Ectodermal cell (in vitro differentiated cells): ENCODE measurements around the gene CNIH2.

Experiments
- H3K27ac ChIP-seq: 2 replicates; pipeline ENCODE4 v1.7.0; 2013; ENCODE audit warnings: mild to moderate bottlenecking, low read depth, low read length; ENCODE audit not compliant: insufficient read depth, poor library complexity, severe bottlenecking
- H3K27me3 ChIP-seq: 2 replicates; pipeline ENCODE4 v1.7.0; 2013; ENCODE audit warnings: mild to moderate bottlenecking, low read length; ENCODE audit not compliant: insufficient read depth, control insufficient read depth, poor library complexity, severe bottlenecking
- H3K36me3 ChIP-seq: one replicate; pipeline ENCODE4 v1.7.0; 2013; ENCODE audit warnings: low read length; ENCODE audit not compliant: control insufficient read depth, insufficient read depth
- H3K4me1 ChIP-seq: one replicate; pipeline ENCODE4 v1.7.0; 2013; ENCODE audit warnings: low read length; ENCODE audit not compliant: control insufficient read depth, insufficient read depth
- H3K4me3 ChIP-seq: 2 replicates; pipeline ENCODE4 v1.7.0; 2013; ENCODE audit warnings: low read depth, low read length, control low read depth; ENCODE audit not compliant: insufficient read depth
- H3K9me3 ChIP-seq: 2 replicates; pipeline ENCODE4 v1.7.0; 2013; ENCODE audit warnings: mild to moderate bottlenecking, low read length, moderate library complexity; ENCODE audit not compliant: control insufficient read depth
- WGBS, 2 experiments: methylation state at CpG; one replicate each; pipeline ENCODE4 v1.1.7; 2013; ENCODE audit warnings: missing lambda C conversion rate in 2 of 2; 5-methylcytosine and 5-hydroxymethylcytosine counted together

CNIH2 gene

GRCh38 chr11:66265531-66266377 is 12.2 kb upstream of the CNIH2 start:
- Histone ChIP-seq H3K27ac (no peak overlapping the region), H3K4me1 (no peaks in the 10 kb centered on the region)
- WGBS, 2 experiments: 97% methylated on average over 26 of the region's 26 CpGs

DNA sequence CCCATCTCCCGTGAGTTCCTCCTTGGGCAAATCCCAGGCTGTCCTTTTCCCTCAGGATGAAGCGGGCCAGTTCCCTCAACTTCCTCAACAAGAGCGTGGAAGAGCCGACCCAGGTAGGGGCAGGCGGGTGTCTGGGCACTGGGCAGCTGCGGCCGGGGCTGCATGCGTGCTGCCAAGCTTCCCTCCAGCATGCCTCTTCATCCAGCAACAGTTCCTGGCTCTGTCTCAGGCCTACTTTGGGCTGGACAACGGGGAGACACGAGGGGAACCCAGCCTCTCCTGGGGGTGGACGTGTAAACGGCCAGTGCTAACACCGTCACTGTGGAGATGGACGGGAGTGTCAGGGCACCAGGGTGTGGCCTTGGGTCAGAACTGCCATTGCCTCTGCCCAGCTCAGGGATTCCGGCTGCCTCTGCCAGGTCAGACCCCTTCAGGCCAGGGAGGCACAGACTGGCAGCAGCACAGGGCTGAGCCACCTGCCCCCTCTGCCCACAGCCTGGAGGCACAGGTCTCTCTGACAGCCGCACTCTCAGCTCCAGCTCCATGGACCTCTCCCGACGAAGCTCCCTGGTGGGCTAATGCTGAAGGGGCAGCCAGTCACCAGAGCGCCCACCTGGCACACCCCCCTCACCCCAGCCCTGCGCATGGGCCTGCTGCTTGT is 11.5 kb upstream of the CNIH2 start:
- Histone ChIP-seq H3K27me3 (no peaks in the 10 kb centered on the region), H3K27ac (no peak overlapping the region), H3K4me3 (peak overlapping the region; percentile 98), H3K4me1 (no peaks in the 10 kb centered on the region), H3K9me3 (no peaks in the 10 kb centered on the region), H3K36me3 (peaks cover 24% of the 10 kb centered on the region)
- 92 to 94% methylated on average over 20 of the region's 20 CpGs for WGBS, 2 experiments

More at GRCh38 chr11:66265531-66266377, 12.2 kb upstream of the CNIH2 start:
- Histone ChIP-seq H3K4me3 (no peak overlapping the region), H3K36me3 (peaks cover 31% of the 10 kb centered on the region), H3K27me3 (no peaks in the 10 kb centered on the region), H3K9me3 (no peaks in the 10 kb centered on the region)

GRCh38 chr11:66267039-66267378 is 11.0 kb upstream of the CNIH2 start:
- Histone ChIP-seq H3K9me3 (no peaks in the 10 kb centered on the region), H3K27ac (no peak overlapping the region), H3K4me3 (peak overlapping the region; percentile 98), H3K4me1 (no peaks in the 10 kb centered on the region), H3K27me3 (no peaks in the 10 kb centered on the region), H3K36me3 (peaks cover 26% of the 10 kb centered on the region)
- 29 to 30% methylated on average over 13 of the region's 13 CpGs for WGBS, 2 experiments

GRCh38 chr11:66267379-66268243 is 10.4 kb upstream of the CNIH2 start:
- H3K9me3 ChIP-seq: no peaks in the 10 kb centered on the region
- H3K36me3 ChIP-seq: peaks cover 31% of the 10 kb centered on the region
- WGBS, 2 experiments: 1 to 2% methylated on average over 61 of the region's 61 CpGs
- no peaks in the 10 kb centered on the region for H3K27me3 ChIP-seq
- H3K4me3 ChIP-seq: peak overlapping the region; percentile 98
- H3K27ac ChIP-seq: peak overlapping the region; percentile 64
- H3K4me1 ChIP-seq: no peaks in the 10 kb centered on the region

DNA sequence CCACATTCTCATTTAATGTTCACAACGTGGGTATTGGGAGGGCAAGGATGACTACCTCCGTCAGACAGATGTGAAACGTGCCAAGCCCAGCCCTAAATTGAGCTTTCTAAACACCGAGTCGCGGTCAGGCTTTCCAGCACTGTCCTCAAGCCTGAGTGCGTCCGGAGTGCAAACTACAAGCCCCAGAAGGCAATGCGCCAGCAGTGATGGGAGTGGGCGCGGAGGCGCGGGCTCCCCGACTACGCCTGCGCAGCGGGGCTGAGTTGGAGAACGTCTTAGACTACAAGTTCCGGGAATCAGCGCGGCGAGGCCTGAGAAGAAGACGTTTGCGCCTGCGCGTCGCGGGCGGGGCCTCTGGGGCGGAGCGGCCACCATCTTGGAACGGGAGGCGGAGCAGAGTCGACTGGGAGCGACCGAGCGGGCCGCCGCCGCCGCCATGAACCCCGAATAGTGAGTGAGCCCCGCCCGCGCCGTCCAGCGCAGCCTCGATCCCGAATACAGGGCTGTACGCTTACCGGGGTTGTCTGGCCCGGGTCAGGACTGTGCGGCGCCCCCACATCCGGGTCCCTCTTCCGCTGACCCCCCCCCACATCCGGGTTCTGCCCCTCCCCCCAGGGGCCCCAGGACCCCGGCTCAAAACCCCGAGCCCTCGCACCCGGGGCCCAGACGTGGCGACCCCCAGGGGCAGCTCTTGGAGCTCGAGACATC is 9.6 kb upstream of the CNIH2 start, which contains the start of gene RAB1B:
Gene RAB1B, plus strand, starts transcription at position 396 of the 708 bp plus-strand sequence. Its CDS starts 41 bp downstream, at position 437.
- 0% methylated on average over 63 to 64 of the region's 64 CpGs for WGBS, 2 experiments
- H3K4me3 ChIP-seq: peak within 1 kb of the TSS; percentile 98
- H3K27me3 ChIP-seq: no peaks in the 10 kb centered on the region
- no peaks in the 10 kb centered on the region for H3K9me3 ChIP-seq
- no peaks in the 10 kb centered on the region for H3K4me1 ChIP-seq
- H3K27ac ChIP-seq: peak within 1 kb of the TSS; percentile 71
- H3K36me3 ChIP-seq: peaks cover 31% of the 10 kb centered on the region

- Histone ChIP-seq H3K9me3 (no peaks in the 10 kb centered on the region), H3K27ac (peak overlapping the region; percentile 71), H3K4me1 (no peaks in the 10 kb centered on the region)
Observed at GRCh38 chr11:66268952-66269905, 8.7 kb upstream of the CNIH2 start.

GRCh38 chr11:66271816-66272215 is 6.2 kb upstream of the CNIH2 start:
- 94 to 96% methylated on average over 7 of the region's 7 CpGs for WGBS, 2 experiments
- peaks cover 31% of the 10 kb centered on the region for H3K36me3 ChIP-seq
- no peak overlapping the region for H3K27ac ChIP-seq
- no peak overlapping the region for H3K4me3 ChIP-seq
- H3K4me1 ChIP-seq: no peaks in the 10 kb centered on the region
- no peaks in the 10 kb centered on the region for H3K27me3 ChIP-seq
- H3K9me3 ChIP-seq: no peaks in the 10 kb centered on the region

More at GRCh38 chr11:66268952-66269905, 8.7 kb upstream of the CNIH2 start:
- WGBS, 2 experiments: 7% methylated on average over 32 of the region's 32 CpGs
- H3K36me3 ChIP-seq: peaks cover 25% of the 10 kb centered on the region
- H3K27me3 ChIP-seq: no peaks in the 10 kb centered on the region
- H3K4me3 ChIP-seq: peak overlapping the region; percentile 98

DNA sequence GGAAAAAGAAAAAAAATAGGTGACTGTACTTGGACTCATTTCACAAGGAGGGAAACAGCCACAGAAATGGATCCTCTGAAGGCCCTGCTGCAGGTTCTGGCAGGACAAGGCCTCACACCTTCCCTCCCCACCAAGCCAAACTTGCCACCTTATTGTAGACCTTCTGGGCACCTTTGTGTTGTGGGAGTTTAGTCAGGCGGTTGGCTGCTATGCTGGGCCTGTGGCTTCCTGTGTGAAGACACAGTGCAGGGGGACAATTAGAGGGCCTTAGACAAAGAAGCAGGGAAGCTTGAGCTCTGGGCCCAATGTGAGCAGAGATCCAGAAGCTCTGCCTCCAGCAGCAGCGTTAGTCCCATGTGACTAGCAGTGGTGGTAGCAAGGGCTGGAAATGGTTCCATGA is 5.4 kb upstream of the CNIH2 start:
- no peaks in the 10 kb centered on the region for H3K9me3 ChIP-seq
- WGBS, 2 experiments: 95 to 99% methylated on average over 2 of the region's 2 CpGs
- H3K27me3 ChIP-seq: no peaks in the 10 kb centered on the region
- H3K27ac ChIP-seq: no peak overlapping the region
- H3K36me3 ChIP-seq: peaks cover 31% of the 10 kb centered on the region
- H3K4me3 ChIP-seq: no peak overlapping the region
- peaks cover 3% of the 10 kb centered on the region for H3K4me1 ChIP-seq

- Histone ChIP-seq H3K4me3 (no peak overlapping the region), H3K27ac (no peak overlapping the region), H3K9me3 (no peaks in the 10 kb centered on the region), H3K27me3 (no peaks in the 10 kb centered on the region), H3K36me3 (peaks cover 31% of the 10 kb centered on the region), H3K4me1 (peaks cover 8% of the 10 kb centered on the region)
- WGBS, 2 experiments: 79 to 86% methylated on average over 1 of the region's 1 CpG
Observed at GRCh38 chr11:66274219-66274618, 3.8 kb upstream of the CNIH2 start.
